ENCODE results near the gene SEMA3B.

DNA sequence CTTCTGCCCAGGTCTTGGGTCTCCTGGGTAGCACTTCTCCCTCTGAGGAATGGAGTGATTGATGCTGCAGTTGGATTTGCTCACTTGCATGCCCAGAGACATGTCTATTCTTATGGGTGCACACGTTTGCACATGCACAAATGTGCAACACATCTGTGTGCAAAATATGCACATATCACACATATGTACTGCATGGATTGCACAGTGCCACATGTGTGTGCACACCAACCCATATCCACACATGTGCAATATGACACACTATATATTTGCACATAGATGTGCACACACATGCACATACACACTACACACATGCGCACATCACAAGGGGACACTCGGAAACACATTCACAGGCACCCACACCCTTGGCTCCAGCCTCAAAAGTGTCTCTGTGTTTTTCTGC lies 671 bp upstream of the SEMA3B start:
- TF ChIP-seq RFX5 (IDR thresholded peaks at IDR 0.05; ENCODE audit: low read depth, low read length) (no peak), CEBPB (IDR thresholded peaks at IDR 0.05; ENCODE audit: low read depth, low read length) (no peak), POLR2A (IDR thresholded peaks at IDR 0.05; ENCODE audit: low read depth, low read length) (no peak), RAD21 (IDR thresholded peaks at IDR 0.05; ENCODE audit: low read length) (no peak), MXI1 (IDR thresholded peaks at IDR 0.05; ENCODE audit: borderline replicate concordance, low read depth, low read length) (no peak), MAZ (IDR thresholded peaks at IDR 0.05; ENCODE audit: borderline replicate concordance, low read depth, low read length) (no peak), SMC3 (IDR thresholded peaks at IDR 0.05; ENCODE audit: low read depth, low read length) (no peak)
- TF ChIP-seq, protein P1, sequence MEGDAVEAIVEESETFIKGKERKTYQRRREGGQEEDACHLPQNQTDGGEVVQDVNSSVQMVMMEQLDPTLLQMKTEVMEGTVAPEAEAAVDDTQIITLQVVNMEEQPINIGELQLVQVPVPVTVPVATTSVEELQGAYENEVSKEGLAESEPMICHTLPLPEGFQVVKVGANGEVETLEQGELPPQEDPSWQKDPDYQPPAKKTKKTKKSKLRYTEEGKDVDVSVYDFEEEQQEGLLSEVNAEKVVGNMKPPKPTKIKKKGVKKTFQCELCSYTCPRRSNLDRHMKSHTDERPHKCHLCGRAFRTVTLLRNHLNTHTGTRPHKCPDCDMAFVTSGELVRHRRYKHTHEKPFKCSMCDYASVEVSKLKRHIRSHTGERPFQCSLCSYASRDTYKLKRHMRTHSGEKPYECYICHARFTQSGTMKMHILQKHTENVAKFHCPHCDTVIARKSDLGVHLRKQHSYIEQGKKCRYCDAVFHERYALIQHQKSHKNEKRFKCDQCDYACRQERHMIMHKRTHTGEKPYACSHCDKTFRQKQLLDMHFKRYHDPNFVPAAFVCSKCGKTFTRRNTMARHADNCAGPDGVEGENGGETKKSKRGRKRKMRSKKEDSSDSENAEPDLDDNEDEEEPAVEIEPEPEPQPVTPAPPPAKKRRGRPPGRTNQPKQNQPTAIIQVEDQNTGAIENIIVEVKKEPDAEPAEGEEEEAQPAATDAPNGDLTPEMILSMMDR (conservative IDR thresholded peaks at IDR 0.05; ENCODE audit: low read depth, low read length) = no peak
- TF ChIP-seq, protein P2, sequence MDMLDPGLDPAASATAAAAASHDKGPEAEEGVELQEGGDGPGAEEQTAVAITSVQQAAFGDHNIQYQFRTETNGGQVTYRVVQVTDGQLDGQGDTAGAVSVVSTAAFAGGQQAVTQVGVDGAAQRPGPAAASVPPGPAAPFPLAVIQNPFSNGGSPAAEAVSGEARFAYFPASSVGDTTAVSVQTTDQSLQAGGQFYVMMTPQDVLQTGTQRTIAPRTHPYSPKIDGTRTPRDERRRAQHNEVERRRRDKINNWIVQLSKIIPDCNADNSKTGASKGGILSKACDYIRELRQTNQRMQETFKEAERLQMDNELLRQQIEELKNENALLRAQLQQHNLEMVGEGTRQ (IDR thresholded peaks at IDR 0.05; ENCODE audit: low read depth, low read length) = no peak
